Measurements from ENCODE around the gene DNTT.

DNTT gene

GRCh38 chr10:96288151-96288621 lies 16.0 kb upstream of the DNTT start:
- POLR2A ChIA-PET (ENCODE audit: low non-redundant PET) = no interaction called here
- no peak for TF ChIP-seq CTCF (conservative IDR thresholded peaks at IDR 0.05; ENCODE audit: low read depth)
- CTCF ChIA-PET = interaction anchor here (0.6 to 3.7 kb wide), 6 partner anchors 15 to 851 kb away, joined by 3 to 29 read pairs (median 4); no protein-coding TSS in a partner anchor
- DNase-seq (ENCODE audit: low spot score) = no peak
- no peak overlapping the region for H3K27ac ChIP-seq

- DNase-seq (ENCODE audit: low spot score) = no peak
- H3K27ac ChIP-seq = no peak overlapping the region
- ChIA-PET CTCF (interaction anchor here (0.6 kb wide), 1 partner anchor 134 kb away, joined by 3 read pairs; no protein-coding TSS in a partner anchor), POLR2A (ENCODE audit: low non-redundant PET) (no interaction called here)
- TF ChIP-seq CTCF (conservative IDR thresholded peaks at IDR 0.05; ENCODE audit: low read depth) = no peak
Observed at GRCh38 chr10:96289218-96289910, 14.9 kb upstream of the DNTT start.

- no peak for DNase-seq (ENCODE audit: low spot score)
- ChIA-PET CTCF (interaction anchor here (0.5 to 6.5 kb wide), 2 partner anchors 61 to 84 kb away, joined by 5 to 123 read pairs; no protein-coding TSS in a partner anchor), POLR2A (ENCODE audit: low non-redundant PET) (no interaction called here)
- TF ChIP-seq CTCF (conservative IDR thresholded peaks at IDR 0.05; ENCODE audit: low read depth) = no peak
- H3K27ac ChIP-seq = no peak overlapping the region
Observed at GRCh38 chr10:96290368-96291133, 13.7 kb upstream of the DNTT start.

- DNase-seq (ENCODE audit: low spot score) = peak; percentile 77
- POLR2A ChIA-PET (ENCODE audit: low non-redundant PET) = no interaction called here
- TF ChIP-seq CTCF (conservative IDR thresholded peaks at IDR 0.05; ENCODE audit: low read depth) = peak; percentile 59
- no peak overlapping the region for H3K27ac ChIP-seq
- CTCF ChIA-PET = interaction anchor here (0.6 to 6.5 kb wide), 15 partner anchors 9 to 605 kb away, joined by 3 to 123 read pairs (median 3); partner anchors contain the start of gene ZNF518A
Observed at GRCh38 chr10:96292971-96293920, 11.0 kb upstream of the DNTT start.

GRCh38 chr10:96295475-96295874 lies 8.8 kb upstream of the DNTT start:
- TF ChIP-seq CTCF (conservative IDR thresholded peaks at IDR 0.05; ENCODE audit: low read depth) = no peak
- H3K27ac ChIP-seq = no peak overlapping the region
- ChIA-PET POLR2A (ENCODE audit: low non-redundant PET) (no interaction called here), CTCF (interaction anchor here (0.9 to 6.5 kb wide), 4 partner anchors 66 to 278 kb away, joined by 3 to 123 read pairs (median 6); no protein-coding TSS in a partner anchor)
- DNase-seq (ENCODE audit: low spot score) = no peak

All from RWPE1 (cell line).